Transverse colon (tissue), 4 donors: ENCODE data around the gene COMP.

Source experiments
- CTCF ChIP-seq, 5 experiments: fragments of 200-600 bp in 3 of 5; fragments of 450-650 bp in 2 of 5; sonication (generic) in 3 of 5; IDR thresholded peaks; 1 replicate in 2 of 5; 2 replicates in 3 of 5; pipeline ENCODE4 v1.5.1; 2016 to 2017; ENCODE audit warnings: antibody characterized with exemption in 5 of 5, inconsistent platforms in 3 of 5, mild to moderate bottlenecking in 2 of 5, moderate library complexity in 1 of 5
- EP300 ChIP-seq: sonication (generic); formaldehyde crosslinking; IDR thresholded peaks from one replicate; pipeline ENCODE4 v1.6.1; 2017; ENCODE audit warnings: antibody characterized with exemption, low read depth
- POLR2A ChIP-seq: fragments of 450-650 bp; IDR thresholded peaks from one replicate; pipeline ENCODE4 v1.6.1; 2016; ENCODE audit warnings: antibody characterized with exemption, mild to moderate bottlenecking, moderate library complexity
- POLR2AphosphoS5 ChIP-seq, 3 donors: sonication (generic); formaldehyde crosslinking; IDR thresholded peaks; one replicate each; pipeline ENCODE4 v1.6.1; 2016; ENCODE audit warnings: antibody characterized with exemption in 3 of 3

- TF ChIP-seq EP300 (no peak), CTCF (IDR thresholded peaks at IDR 0.05) (no peak), POLR2A (no peak), POLR2AphosphoS5 (IDR thresholded peaks at IDR 0.05) (no peak)
Observed at GRCh38 chr19:18742838-18743783, 48.0 kb downstream of the COMP start.
